Suprapubic skin (tissue), 4 donors: ENCODE results near the gene ARHGAP22.

Experiments
- EP300 ChIP-seq: sonication (generic); formaldehyde crosslinking; IDR thresholded peaks from one replicate; pipeline ENCODE4 v1.6.1; 2017; ENCODE audit warnings: antibody characterized with exemption
- POLR2A ChIP-seq, 2 donors: fragments of 450-650 bp; IDR thresholded peaks; one replicate each; pipeline ENCODE4 v1.6.1; 2017; ENCODE audit warnings: antibody characterized with exemption in 2 of 2, mild to moderate bottlenecking in 2 of 2, moderate library complexity in 2 of 2
- POLR2AphosphoS5 ChIP-seq, 3 donors: sonication (generic); formaldehyde crosslinking; IDR thresholded peaks; one replicate each; pipeline ENCODE4 v1.6.1; 2017; ENCODE audit warnings: antibody characterized with exemption in 3 of 3
- TF ChIP-seq, protein P1 (sequence below), 2 donors: fragments of 200-600 bp in 1 of 2; fragments of 450-650 bp in 1 of 2; sonication (generic) in 1 of 2; IDR thresholded peaks; one replicate each; pipeline ENCODE4 v1.5.1; 2016 to 2019; ENCODE audit warnings: antibody characterized with exemption in 2 of 2, mild to moderate bottlenecking in 1 of 2, moderate library complexity in 1 of 2

DNA sequence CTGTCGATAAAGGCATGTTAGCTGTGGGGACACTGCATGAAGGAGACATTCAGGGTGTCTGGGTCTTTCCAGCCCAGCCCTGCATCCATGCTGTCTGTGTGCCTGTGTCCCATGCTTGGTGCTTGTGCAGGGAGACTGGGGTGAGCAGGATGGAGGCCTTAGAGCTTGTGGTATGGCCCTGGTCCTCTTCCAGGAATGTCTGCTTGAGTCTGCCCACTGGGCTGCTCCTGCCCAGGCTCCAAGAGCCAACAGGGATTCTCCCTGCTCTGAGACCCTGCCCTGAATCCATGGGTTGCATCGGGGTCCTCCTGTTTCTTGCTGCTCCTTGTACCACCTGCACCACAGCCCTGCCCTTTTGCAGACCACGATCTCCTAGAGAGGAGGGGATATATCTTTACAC, 31.4 kb upstream of the ARHGAP22 start:
- TF ChIP-seq, protein P1, sequence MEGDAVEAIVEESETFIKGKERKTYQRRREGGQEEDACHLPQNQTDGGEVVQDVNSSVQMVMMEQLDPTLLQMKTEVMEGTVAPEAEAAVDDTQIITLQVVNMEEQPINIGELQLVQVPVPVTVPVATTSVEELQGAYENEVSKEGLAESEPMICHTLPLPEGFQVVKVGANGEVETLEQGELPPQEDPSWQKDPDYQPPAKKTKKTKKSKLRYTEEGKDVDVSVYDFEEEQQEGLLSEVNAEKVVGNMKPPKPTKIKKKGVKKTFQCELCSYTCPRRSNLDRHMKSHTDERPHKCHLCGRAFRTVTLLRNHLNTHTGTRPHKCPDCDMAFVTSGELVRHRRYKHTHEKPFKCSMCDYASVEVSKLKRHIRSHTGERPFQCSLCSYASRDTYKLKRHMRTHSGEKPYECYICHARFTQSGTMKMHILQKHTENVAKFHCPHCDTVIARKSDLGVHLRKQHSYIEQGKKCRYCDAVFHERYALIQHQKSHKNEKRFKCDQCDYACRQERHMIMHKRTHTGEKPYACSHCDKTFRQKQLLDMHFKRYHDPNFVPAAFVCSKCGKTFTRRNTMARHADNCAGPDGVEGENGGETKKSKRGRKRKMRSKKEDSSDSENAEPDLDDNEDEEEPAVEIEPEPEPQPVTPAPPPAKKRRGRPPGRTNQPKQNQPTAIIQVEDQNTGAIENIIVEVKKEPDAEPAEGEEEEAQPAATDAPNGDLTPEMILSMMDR (IDR thresholded peaks at IDR 0.05), result no peak
- TF ChIP-seq POLR2AphosphoS5 (IDR thresholded peaks at IDR 0.05), result no peak
- no peak for TF ChIP-seq POLR2A (IDR thresholded peaks at IDR 0.05)
- no peak for TF ChIP-seq EP300
